ENCODE measurements around the gene SLC2A5.

The SLC2A5 gene

GRCh38 chr1:9078015-9078751 is 8.7 kb upstream of the SLC2A5 start:
- TF ChIP-seq, protein P1, sequence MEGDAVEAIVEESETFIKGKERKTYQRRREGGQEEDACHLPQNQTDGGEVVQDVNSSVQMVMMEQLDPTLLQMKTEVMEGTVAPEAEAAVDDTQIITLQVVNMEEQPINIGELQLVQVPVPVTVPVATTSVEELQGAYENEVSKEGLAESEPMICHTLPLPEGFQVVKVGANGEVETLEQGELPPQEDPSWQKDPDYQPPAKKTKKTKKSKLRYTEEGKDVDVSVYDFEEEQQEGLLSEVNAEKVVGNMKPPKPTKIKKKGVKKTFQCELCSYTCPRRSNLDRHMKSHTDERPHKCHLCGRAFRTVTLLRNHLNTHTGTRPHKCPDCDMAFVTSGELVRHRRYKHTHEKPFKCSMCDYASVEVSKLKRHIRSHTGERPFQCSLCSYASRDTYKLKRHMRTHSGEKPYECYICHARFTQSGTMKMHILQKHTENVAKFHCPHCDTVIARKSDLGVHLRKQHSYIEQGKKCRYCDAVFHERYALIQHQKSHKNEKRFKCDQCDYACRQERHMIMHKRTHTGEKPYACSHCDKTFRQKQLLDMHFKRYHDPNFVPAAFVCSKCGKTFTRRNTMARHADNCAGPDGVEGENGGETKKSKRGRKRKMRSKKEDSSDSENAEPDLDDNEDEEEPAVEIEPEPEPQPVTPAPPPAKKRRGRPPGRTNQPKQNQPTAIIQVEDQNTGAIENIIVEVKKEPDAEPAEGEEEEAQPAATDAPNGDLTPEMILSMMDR (IDR thresholded peaks at IDR 0.05; ENCODE audit: borderline replicate concordance, control extremely low read depth, extremely low read depth, insufficient read depth, missing control alignments): no peak
- in situ Hi-C loops (cut with MboI; ENCODE audit: low sequenced_read_pairs, unreplicated experiment): no loop called here
- DNase-seq (ENCODE audit: low spot score): no peak

DNA sequence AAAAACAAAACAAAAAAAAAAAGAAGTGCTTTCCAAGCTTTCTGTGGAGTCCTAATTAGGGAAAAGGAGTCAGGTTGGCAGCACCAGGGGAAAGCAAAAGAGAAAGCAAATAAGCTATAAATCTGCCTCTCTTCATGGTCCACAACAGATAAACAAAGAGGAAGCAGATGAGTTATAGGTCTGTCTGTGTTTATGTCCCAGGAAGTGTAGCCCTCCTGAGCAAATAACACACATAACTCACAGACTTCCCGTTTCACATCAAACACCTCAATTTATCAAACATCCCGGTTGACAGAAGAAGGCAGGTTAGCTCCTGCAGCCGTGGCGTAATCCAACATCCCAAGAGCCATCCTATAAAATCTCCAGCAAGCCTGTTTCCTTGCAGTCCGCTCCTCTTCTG is 5.6 kb upstream of the SLC2A5 start:
- no peak for DNase-seq (ENCODE audit: low spot score)
- TF ChIP-seq, protein P1 (IDR thresholded peaks at IDR 0.05; ENCODE audit: borderline replicate concordance, control extremely low read depth, extremely low read depth, insufficient read depth, missing control alignments): no peak
- in situ Hi-C loops (cut with MboI; ENCODE audit: low sequenced_read_pairs, unreplicated experiment): no loop called here

DNA sequence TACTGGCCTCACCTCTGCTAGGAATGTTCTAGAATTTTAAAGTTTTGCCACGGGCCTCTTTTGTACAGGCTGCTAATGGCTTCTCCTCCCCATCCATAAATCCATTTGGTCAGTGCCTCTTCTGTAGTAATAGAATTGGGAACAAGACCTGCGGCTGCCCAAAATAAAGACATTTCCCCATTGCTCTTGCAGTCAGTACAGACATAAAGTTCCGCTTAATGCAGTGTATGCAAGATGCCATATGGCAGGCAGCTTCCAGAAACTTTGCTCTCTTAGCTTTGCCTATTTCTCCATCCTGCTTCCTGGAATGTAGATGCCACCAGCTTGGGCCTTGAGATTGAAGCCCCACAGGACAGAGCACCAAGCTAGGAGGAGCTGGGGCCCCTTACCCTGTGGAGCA is 3.7 kb upstream of the SLC2A5 start:
- in situ Hi-C loops (cut with MboI; ENCODE audit: low sequenced_read_pairs, unreplicated experiment): no loop called here
- TF ChIP-seq, protein P1 (IDR thresholded peaks at IDR 0.05; ENCODE audit: borderline replicate concordance, control extremely low read depth, extremely low read depth, insufficient read depth, missing control alignments): no peak
- DNase-seq (ENCODE audit: low spot score): no peak

GRCh38 chr1:9071554-9072235 is 2.3 kb upstream of the SLC2A5 start:
- TF ChIP-seq, protein P1 (IDR thresholded peaks at IDR 0.05; ENCODE audit: borderline replicate concordance, control extremely low read depth, extremely low read depth, insufficient read depth, missing control alignments): no peak
- no peak for DNase-seq (ENCODE audit: low spot score)
- in situ Hi-C loops (cut with MboI; ENCODE audit: low sequenced_read_pairs, unreplicated experiment): no loop called here

- TF ChIP-seq, protein P1 (IDR thresholded peaks at IDR 0.05; ENCODE audit: borderline replicate concordance, control extremely low read depth, extremely low read depth, insufficient read depth, missing control alignments): no peak
- in situ Hi-C loops (cut with MboI; ENCODE audit: low sequenced_read_pairs, unreplicated experiment): no loop called here
- no peak for DNase-seq (ENCODE audit: low spot score)
Measured at GRCh38 chr1:9070486-9070885, 1.1 kb upstream of the SLC2A5 start.

GRCh38 chr1:9068981-9069325 is 482 bp downstream of the SLC2A5 start:
- TF ChIP-seq, protein P1 (IDR thresholded peaks at IDR 0.05; ENCODE audit: borderline replicate concordance, control extremely low read depth, extremely low read depth, insufficient read depth, missing control alignments): no peak
- no peak for DNase-seq (ENCODE audit: low spot score)
- in situ Hi-C loops (cut with MboI; ENCODE audit: low sequenced_read_pairs, unreplicated experiment): no loop called here
